Heart left ventricle (tissue), 13 donors: ENCODE data around the gene UBXN4.

ENCODE experiments used
- CTCF ChIP-seq, 12 donors: fragments of 200-600 bp; sonication (generic) in 4 of 12; IDR thresholded peaks; one replicate each; pipeline versions ENCODE4 v1.5.0 to v1.8.0; 2018 to 2022; ENCODE audit warnings: antibody characterized with exemption in 12 of 12, mild to moderate bottlenecking in 5 of 12
- POLR2A ChIP-seq, 2 donors: fragments of 450-650 bp; IDR thresholded peaks; one replicate each; pipeline ENCODE4 v1.6.1; 2017; ENCODE audit warnings: antibody characterized with exemption in 2 of 2, mild to moderate bottlenecking in 2 of 2, moderate library complexity in 2 of 2
- donor health status: ischemic (EF 13 %, LVEDD 7.1; RV severe dilation, severe dysfunction).
- donor health status: DM: no; HTN: yes; CAD: no.
- donor health status: DM: no; HTN: no; CAD: no.
- donor health status: ischemic (EF 25% LVEDD 6.9; RV normal size, moderate dysfunction).
- donor health status: ischemic (EF 25% LVEDD 5.7; RV mildly dilated, moderate dysfunction).
- donor health status: ischemic (EF 35%, LVEDD 5.7; RV mildly dilated, moderate dysfunction).
- donor health status: nonischemic (EF 11% LVEDD 7.7; RV severe dilation, severe dysfunction).
- donor health status: DM: yes; HTN: yes; CAD: no.
- donor health status: PGD.
- donor health status: ischemic (EF 29% LVEDD 5.4; RV normal size, mild dysfunction).
- donor health status: nonischemic (EF 23%, LVEDD 6.1; RV moderate dilation, normal function).

GRCh38 chr2:135768863-135769262 is 27.2 kb downstream of the UBXN4 start:
- no peak for TF ChIP-seq CTCF (IDR thresholded peaks at IDR 0.05)
- TF ChIP-seq POLR2A (IDR thresholded peaks at IDR 0.05): no peak
